ENCODE data around the gene CYB5B. TPM values are rescaled to one million over a fixed set of nuclear protein-coding genes. Genes with fewer than 3 reads are reported as not detected.

Gene CYB5B
- polyA plus RNA-seq, 1 donor (not counting 4 experiments of a cell fraction or from before 2014, with no cell fraction given) = 287 TPM

GRCh38 chr16:69412287-69412686 lies 12.1 kb upstream of the CYB5B start:
- Histone ChIP-seq H3K9me3 (ENCODE audit: control insufficient read depth, low read depth, low read length) (no peaks in the 10 kb centered on the region), H3K4me3 (ENCODE audit: control insufficient read depth in 2 of 3, extremely low read depth in 1 of 3, insufficient read depth in 2 of 3, low read depth in 1 of 3, low read length in 3 of 3) (no peak overlapping the region), H3K36me3 (ENCODE audit: control insufficient read depth in 2 of 2, extremely low read depth in 1 of 2, insufficient read depth in 2 of 2, low read length in 2 of 2) (no peaks in the 10 kb centered on the region), H4K20me1 (ENCODE audit: control insufficient read depth, extremely low read depth, insufficient read depth, low read length) (no peaks in the 10 kb centered on the region), H3K27ac (ENCODE audit: control insufficient read depth, insufficient read depth, low read length) (no peak overlapping the region), H3K4me1 (ENCODE audit: control insufficient read depth, extremely low read depth, insufficient read depth, low read length) (peaks cover 18% of the 10 kb centered on the region), H3K9me1 (ENCODE audit: control insufficient read depth, extremely low read depth, insufficient read depth, low read length) (no peaks in the 10 kb centered on the region), H3K9ac (ENCODE audit: control insufficient read depth, extremely low read depth, insufficient read depth, low read length) (no peak overlapping the region), H3K27me3 (ENCODE audit: control insufficient read depth, extremely low read depth, insufficient read depth, low read length) (no peaks in the 10 kb centered on the region), H3K79me2 (ENCODE audit: control insufficient read depth, insufficient read depth, low read length) (no peaks in the 10 kb centered on the region), H3K4me2 (ENCODE audit: control insufficient read depth, extremely low read depth, insufficient read depth, low read depth, low read length) (no peak overlapping the region), H2AFZ (ENCODE audit: control insufficient read depth, low read length) (no peak overlapping the region)
- dilution Hi-C loops (cut with MboI; ENCODE audit: extremely low pct_ligation_motif_present, low sequenced_read_pairs) = no loop called here
- FAIRE-seq (no peak), DNase-seq (ENCODE audit: low read depth, low spot score) (no peak)
- TF ChIP-seq CTCF (optimal IDR thresholded peaks at IDR 0.05 in 1 of 3, IDR thresholded peaks at IDR 0.05 in 1 of 3, conservative IDR thresholded peaks at IDR 0.05 in 1 of 3; ENCODE audit: extremely low read depth in 1 of 3, insufficient read depth in 2 of 3, low read length in 3 of 3) (no peak), EZH2 (IDR thresholded peaks at IDR 0.05; ENCODE audit: low read length) (no peak)

- TF ChIP-seq CTCF (optimal IDR thresholded peaks at IDR 0.05 in 1 of 3, IDR thresholded peaks at IDR 0.05 in 1 of 3, conservative IDR thresholded peaks at IDR 0.05 in 1 of 3; ENCODE audit: extremely low read depth in 1 of 3, insufficient read depth in 2 of 3, low read length in 3 of 3) = no peak
- TF ChIP-seq EZH2 (IDR thresholded peaks at IDR 0.05; ENCODE audit: low read length) = no peak
- DNase-seq (ENCODE audit: low read depth, low spot score) (no peak), FAIRE-seq (no peak)
- no peaks in the 10 kb centered on the region for H4K20me1 ChIP-seq (ENCODE audit: control insufficient read depth, extremely low read depth, insufficient read depth, low read length)
- H3K9me1 ChIP-seq (ENCODE audit: control insufficient read depth, extremely low read depth, insufficient read depth, low read length) = no peaks in the 10 kb centered on the region
- H2AFZ ChIP-seq (ENCODE audit: control insufficient read depth, low read length) = no peak overlapping the region
- dilution Hi-C loops (cut with MboI; ENCODE audit: extremely low pct_ligation_motif_present, low sequenced_read_pairs) = no loop called here
- peaks cover 23% of the 10 kb centered on the region for H3K4me1 ChIP-seq (ENCODE audit: control insufficient read depth, extremely low read depth, insufficient read depth, low read length)
- no peaks in the 10 kb centered on the region for H3K36me3 ChIP-seq (ENCODE audit: control insufficient read depth in 2 of 2, extremely low read depth in 1 of 2, insufficient read depth in 2 of 2, low read length in 2 of 2)
- no peaks in the 10 kb centered on the region for H3K9me3 ChIP-seq (ENCODE audit: control insufficient read depth, low read depth, low read length)
- no peak overlapping the region for H3K9ac ChIP-seq (ENCODE audit: control insufficient read depth, extremely low read depth, insufficient read depth, low read length)
- no peak overlapping the region for H3K4me3 ChIP-seq (ENCODE audit: control insufficient read depth in 2 of 3, extremely low read depth in 1 of 3, insufficient read depth in 2 of 3, low read depth in 1 of 3, low read length in 3 of 3)
- no peaks in the 10 kb centered on the region for H3K27me3 ChIP-seq (ENCODE audit: control insufficient read depth, extremely low read depth, insufficient read depth, low read length)
- H3K4me2 ChIP-seq (ENCODE audit: control insufficient read depth, extremely low read depth, insufficient read depth, low read depth, low read length) = no peak overlapping the region
- no peaks in the 10 kb centered on the region for H3K79me2 ChIP-seq (ENCODE audit: control insufficient read depth, insufficient read depth, low read length)
- H3K27ac ChIP-seq (ENCODE audit: control insufficient read depth, insufficient read depth, low read length) = no peak overlapping the region
Observed at GRCh38 chr16:69413045-69413664, 11.3 kb upstream of the CYB5B start.
